ENCODE results near the gene ACTL8. TPM values are rescaled to one million over a fixed set of nuclear protein-coding genes. Genes with fewer than 3 reads are reported as not detected.

Gene ACTL8
- total and polyA plus RNA-seq, 7 experiments from 2014 or later, result not detected

DNA sequence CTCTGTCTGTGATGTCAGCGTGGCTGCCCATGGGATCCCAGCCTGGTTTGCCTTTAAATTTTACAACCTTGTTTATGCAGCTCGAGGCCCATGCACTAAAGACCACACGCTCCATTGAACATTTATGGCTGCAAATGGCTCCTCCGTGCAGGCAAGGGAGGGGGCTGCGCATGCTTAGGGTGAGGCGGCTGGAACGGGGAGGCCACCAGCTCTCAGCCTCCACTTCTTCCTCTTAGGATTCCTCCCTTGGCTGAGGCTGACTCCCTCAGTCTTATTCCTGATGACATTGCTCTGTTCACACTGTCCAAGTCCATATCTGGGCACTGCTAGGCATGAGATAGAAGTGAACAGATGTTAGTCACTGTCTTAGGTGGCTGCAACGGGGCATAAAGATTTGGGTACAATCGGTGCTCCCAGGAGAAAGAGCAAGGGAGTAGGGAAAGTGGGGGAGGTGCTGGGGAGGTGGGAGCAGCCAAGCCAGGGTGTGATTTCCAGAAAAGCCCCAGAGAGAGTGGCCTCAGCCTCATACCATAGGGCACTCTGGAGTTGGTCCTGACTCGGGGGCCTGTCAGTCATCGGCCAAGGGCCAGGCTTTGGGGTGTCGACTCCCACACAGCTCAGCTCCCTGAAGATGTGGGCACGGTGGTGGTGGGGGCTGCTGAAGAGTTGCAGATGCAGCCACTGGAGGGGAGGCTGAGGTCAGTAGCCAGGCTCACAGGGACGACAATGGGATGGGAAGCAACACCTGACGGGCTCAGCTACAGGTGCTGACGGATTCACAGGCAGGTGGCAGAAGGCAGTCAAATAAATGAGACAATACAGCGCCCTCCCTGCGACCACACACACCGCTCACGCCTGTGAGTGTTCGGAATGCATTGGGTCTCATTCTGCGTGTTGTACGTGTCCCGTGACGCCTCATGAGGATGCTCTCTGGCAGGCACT is 37.3 kb upstream of the ACTL8 start:
- ChIA-PET POLR2A (no interaction called here), CTCF (no interaction called here)
- H3K4me3 ChIP-seq (ENCODE audit: low read length), result no peak overlapping the region
- H3K9me3 ChIP-seq (ENCODE audit: control insufficient read depth in 2 of 3, low read length in 3 of 3), result no peaks in the 10 kb centered on the region
- Mint-ChIP-seq H3K27me3 (peaks cover 3 to 20% (median 5%) of the 10 kb centered on the region in 5 donors), H3K4me1 (no peaks in the 10 kb centered on the region), H3K27ac (no peak overlapping the region), H3K9me3 (no peaks in the 10 kb centered on the region), H3K4me3 (no peak overlapping the region), H3K36me3 (no peaks in the 10 kb centered on the region)
- no peak for DNase-seq
- ATAC-seq, result no peak
- no peaks in the 10 kb centered on the region for H3K27me3 ChIP-seq (ENCODE audit: control insufficient read depth in 2 of 2, insufficient read depth in 2 of 2, low read length in 2 of 2)
- H3K4me1 ChIP-seq (ENCODE audit: control insufficient read depth in 2 of 2, insufficient read depth in 2 of 2, low read length in 2 of 2), result no peaks in the 10 kb centered on the region
- intact Hi-C loops (cut with micrococcal nuclease), result no loop called here
- H3K36me3 ChIP-seq (ENCODE audit: control insufficient read depth in 2 of 3, insufficient read depth in 3 of 3, low read length in 3 of 3), result no peaks in the 10 kb centered on the region
- no peak overlapping the region for H3K27ac ChIP-seq (ENCODE audit: low read depth, low read length)

GRCh38 chr1:17719874-17720273 is 35.3 kb upstream of the ACTL8 start:
- H3K4me1 ChIP-seq (ENCODE audit: control insufficient read depth in 2 of 2, insufficient read depth in 2 of 2, low read length in 2 of 2), result no peaks in the 10 kb centered on the region
- H3K27ac Mint-ChIP-seq, result no peak overlapping the region
- H3K27me3 Mint-ChIP-seq, result peaks cover 3 to 20% (median 5%) of the 10 kb centered on the region in 5 donors
- no peaks in the 10 kb centered on the region for H3K27me3 ChIP-seq (ENCODE audit: control insufficient read depth in 2 of 2, insufficient read depth in 2 of 2, low read length in 2 of 2)
- no peak overlapping the region for H3K4me3 Mint-ChIP-seq
- CTCF ChIA-PET, result no interaction called here
- no peaks in the 10 kb centered on the region for H3K9me3 Mint-ChIP-seq
- no peaks in the 10 kb centered on the region for H3K4me1 Mint-ChIP-seq
- H3K36me3 ChIP-seq (ENCODE audit: control insufficient read depth in 2 of 3, insufficient read depth in 3 of 3, low read length in 3 of 3), result no peaks in the 10 kb centered on the region
- H3K4me3 ChIP-seq (ENCODE audit: low read length), result no peak overlapping the region
- no peak overlapping the region for H3K27ac ChIP-seq (ENCODE audit: low read depth, low read length)
- intact Hi-C loops (cut with micrococcal nuclease), result no loop called here
- no peaks in the 10 kb centered on the region for H3K9me3 ChIP-seq (ENCODE audit: control insufficient read depth in 2 of 3, low read length in 3 of 3)
- DNase-seq (no peak), ATAC-seq (no peak)
- POLR2A ChIA-PET, result no interaction called here
- no peaks in the 10 kb centered on the region for H3K36me3 Mint-ChIP-seq

DNA sequence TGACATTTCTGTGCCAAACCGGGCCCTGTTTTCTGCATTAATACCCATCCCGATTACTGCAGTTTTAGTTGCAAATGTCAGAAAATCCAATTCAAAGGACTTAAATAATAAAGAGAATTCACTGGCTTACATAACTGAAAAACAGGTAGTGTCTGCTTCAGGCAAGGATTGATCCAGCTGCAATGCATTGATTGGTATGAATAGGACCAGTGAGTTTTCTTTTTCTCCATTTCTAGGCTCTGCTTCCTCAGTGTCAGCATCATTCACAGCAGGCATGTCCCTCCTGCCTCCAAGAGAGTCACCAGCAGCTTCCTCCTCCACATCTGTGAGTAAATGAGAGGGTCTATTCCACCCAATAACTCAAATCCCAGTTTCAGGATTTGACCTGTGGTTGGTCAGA is 33.7 kb upstream of the ACTL8 start:
- H3K36me3 Mint-ChIP-seq, result no peaks in the 10 kb centered on the region
- H3K27me3 Mint-ChIP-seq, result peaks cover 3 to 20% (median 5%) of the 10 kb centered on the region in 5 donors
- ChIA-PET CTCF (no interaction called here), POLR2A (no interaction called here)
- intact Hi-C loops (cut with micrococcal nuclease), result no loop called here
- no peaks in the 10 kb centered on the region for H3K27me3 ChIP-seq (ENCODE audit: control insufficient read depth in 2 of 2, insufficient read depth in 2 of 2, low read length in 2 of 2)
- no peak overlapping the region for H3K27ac Mint-ChIP-seq
- no peak for DNase-seq
- H3K27ac ChIP-seq (ENCODE audit: low read depth, low read length), result no peak overlapping the region
- no peaks in the 10 kb centered on the region for H3K36me3 ChIP-seq (ENCODE audit: control insufficient read depth in 2 of 3, insufficient read depth in 3 of 3, low read length in 3 of 3)
- no peaks in the 10 kb centered on the region for H3K4me1 ChIP-seq (ENCODE audit: control insufficient read depth in 2 of 2, insufficient read depth in 2 of 2, low read length in 2 of 2)
- no peaks in the 10 kb centered on the region for H3K4me1 Mint-ChIP-seq
- ATAC-seq, result no peak
- no peaks in the 10 kb centered on the region for H3K9me3 ChIP-seq (ENCODE audit: control insufficient read depth in 2 of 3, low read length in 3 of 3)
- no peak overlapping the region for H3K4me3 ChIP-seq (ENCODE audit: low read length)
- no peaks in the 10 kb centered on the region for H3K9me3 Mint-ChIP-seq
- no peak overlapping the region for H3K4me3 Mint-ChIP-seq

GRCh38 chr1:17723684-17724083 is 31.4 kb upstream of the ACTL8 start:
- Mint-ChIP-seq H3K4me1 (no peaks in the 10 kb centered on the region), H3K9me3 (peaks cover 0 to 8% (median 0%) of the 10 kb centered on the region in 11 donors), H3K36me3 (no peaks in the 10 kb centered on the region), H3K27ac (no peak overlapping the region), H3K4me3 (no peak overlapping the region), H3K27me3 (peaks cover 0 to 21% (median 3%) of the 10 kb centered on the region in 5 donors)
- ATAC-seq, result no peak
- Histone ChIP-seq H3K36me3 (ENCODE audit: control insufficient read depth in 2 of 3, insufficient read depth in 3 of 3, low read length in 3 of 3) (no peaks in the 10 kb centered on the region), H3K4me1 (ENCODE audit: control insufficient read depth in 2 of 2, insufficient read depth in 2 of 2, low read length in 2 of 2) (no peaks in the 10 kb centered on the region), H3K27me3 (ENCODE audit: control insufficient read depth in 2 of 2, insufficient read depth in 2 of 2, low read length in 2 of 2) (no peaks in the 10 kb centered on the region), H3K27ac (ENCODE audit: low read depth, low read length) (no peak overlapping the region), H3K9me3 (ENCODE audit: control insufficient read depth in 2 of 3, low read length in 3 of 3) (no peaks in the 10 kb centered on the region), H3K4me3 (ENCODE audit: low read length) (no peak overlapping the region)
- POLR2A ChIA-PET, result no interaction called here
- intact Hi-C loops (cut with micrococcal nuclease), result no loop called here
- no peak for DNase-seq
- CTCF ChIA-PET, result no interaction called here

GRCh38 chr1:17724150-17724549 is 31.0 kb upstream of the ACTL8 start:
- Mint-ChIP-seq H3K27ac (no peak overlapping the region), H3K4me1 (no peaks in the 10 kb centered on the region), H3K9me3 (peaks cover 0 to 8% (median 0%) of the 10 kb centered on the region in 11 donors), H3K27me3 (peaks cover 0 to 21% (median 3%) of the 10 kb centered on the region in 5 donors), H3K4me3 (no peak overlapping the region), H3K36me3 (peaks cover 0 to 5% (median 0%) of the 10 kb centered on the region in 5 donors)
- ChIA-PET POLR2A (no interaction called here), CTCF (no interaction called here)
- H3K4me3 ChIP-seq (ENCODE audit: low read length), result no peak overlapping the region
- no peaks in the 10 kb centered on the region for H3K27me3 ChIP-seq (ENCODE audit: control insufficient read depth in 2 of 2, insufficient read depth in 2 of 2, low read length in 2 of 2)
- DNase-seq (no peak), ATAC-seq (no peak)
- H3K9me3 ChIP-seq (ENCODE audit: control insufficient read depth in 2 of 3, low read length in 3 of 3), result no peaks in the 10 kb centered on the region
- no peaks in the 10 kb centered on the region for H3K4me1 ChIP-seq (ENCODE audit: control insufficient read depth in 2 of 2, insufficient read depth in 2 of 2, low read length in 2 of 2)
- no peaks in the 10 kb centered on the region for H3K36me3 ChIP-seq (ENCODE audit: control insufficient read depth in 2 of 3, insufficient read depth in 3 of 3, low read length in 3 of 3)
- intact Hi-C loops (cut with micrococcal nuclease), result no loop called here
- no peak overlapping the region for H3K27ac ChIP-seq (ENCODE audit: low read depth, low read length)

GRCh38 chr1:17725084-17725719 is 29.9 kb upstream of the ACTL8 start:
- ChIA-PET CTCF (no interaction called here), POLR2A (no interaction called here)
- DNase-seq (no peak), ATAC-seq (no peak)
- H3K4me3 ChIP-seq (ENCODE audit: low read length), result no peak overlapping the region
- Mint-ChIP-seq H3K4me1 (no peaks in the 10 kb centered on the region), H3K27ac (no peak overlapping the region), H3K9me3 (peaks cover 0 to 9% (median 0%) of the 10 kb centered on the region in 11 donors), H3K4me3 (no peak overlapping the region), H3K36me3 (peaks cover 0 to 5% (median 0%) of the 10 kb centered on the region in 5 donors), H3K27me3 (peaks cover under 1 to 19% (median 3%) of the 10 kb centered on the region in 5 donors)
- intact Hi-C loops (cut with micrococcal nuclease), result no loop called here
- no peaks in the 10 kb centered on the region for H3K27me3 ChIP-seq (ENCODE audit: control insufficient read depth in 2 of 2, insufficient read depth in 2 of 2, low read length in 2 of 2)
- H3K4me1 ChIP-seq (ENCODE audit: control insufficient read depth in 2 of 2, insufficient read depth in 2 of 2, low read length in 2 of 2), result no peaks in the 10 kb centered on the region
- H3K36me3 ChIP-seq (ENCODE audit: control insufficient read depth in 2 of 3, insufficient read depth in 3 of 3, low read length in 3 of 3), result no peaks in the 10 kb centered on the region
- H3K27ac ChIP-seq (ENCODE audit: low read depth, low read length), result no peak overlapping the region
- H3K9me3 ChIP-seq (ENCODE audit: control insufficient read depth in 2 of 3, low read length in 3 of 3), result no peaks in the 10 kb centered on the region

All from naive thymus-derived CD4-positive, alpha-beta T cell (primary cell).